ENCODE results near the gene ATP8A1. TPM values are rescaled to one million over a fixed set of nuclear protein-coding genes. Genes with fewer than 3 reads are reported as not detected.

Gene ATP8A1
- total and polyA plus RNA-seq, 2 donors from 2014 or later: 4.6 to 27.4 TPM

DNA sequence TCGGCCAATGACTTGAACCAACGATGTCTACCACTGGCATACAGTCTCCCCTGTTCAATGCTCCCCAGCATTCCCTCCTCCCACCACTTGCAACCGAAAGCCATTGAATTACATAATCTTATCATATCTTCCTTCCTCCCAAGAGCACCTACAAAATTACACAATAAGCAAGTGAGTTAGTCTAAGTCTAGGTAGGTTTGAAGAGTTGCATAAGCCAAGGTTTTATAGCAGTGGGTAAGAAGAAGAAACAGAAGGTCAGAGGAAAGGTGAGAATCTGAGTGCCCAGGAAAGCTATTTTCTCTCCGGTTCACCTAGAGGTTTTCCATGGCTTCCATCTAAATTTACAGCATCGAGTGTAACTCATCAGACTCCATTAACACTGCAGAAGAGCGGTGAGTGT is 40.3 kb downstream of the ATP8A1 start:
- Histone ChIP-seq H3K4me3 (ENCODE audit: low read length in 3 of 3) (no peak overlapping the region), H3K27me3 (ENCODE audit: control insufficient read depth, insufficient read depth, low read length) (no peaks in the 10 kb centered on the region), H3K9ac (ENCODE audit: low read length in 3 of 3) (no peak overlapping the region), H3K27ac (ENCODE audit: low read depth in 2 of 2, low read length in 2 of 2) (no peak overlapping the region), H3K36me3 (ENCODE audit: control insufficient read depth in 2 of 3, insufficient read depth in 3 of 3, low read length in 3 of 3) (no peaks in the 10 kb centered on the region), H3K9me3 (ENCODE audit: control insufficient read depth in 2 of 3, insufficient read depth in 1 of 3, low read length in 3 of 3) (no peaks in the 10 kb centered on the region), H3K4me1 (ENCODE audit: control insufficient read depth in 2 of 3, insufficient read depth in 2 of 3, low read depth in 1 of 3, low read length in 3 of 3) (no peaks in the 10 kb centered on the region)
- FAIRE-seq: no peak
- intact Hi-C loops (cut with DNase I): no loop called here
- TF ChIP-seq, protein P1, sequence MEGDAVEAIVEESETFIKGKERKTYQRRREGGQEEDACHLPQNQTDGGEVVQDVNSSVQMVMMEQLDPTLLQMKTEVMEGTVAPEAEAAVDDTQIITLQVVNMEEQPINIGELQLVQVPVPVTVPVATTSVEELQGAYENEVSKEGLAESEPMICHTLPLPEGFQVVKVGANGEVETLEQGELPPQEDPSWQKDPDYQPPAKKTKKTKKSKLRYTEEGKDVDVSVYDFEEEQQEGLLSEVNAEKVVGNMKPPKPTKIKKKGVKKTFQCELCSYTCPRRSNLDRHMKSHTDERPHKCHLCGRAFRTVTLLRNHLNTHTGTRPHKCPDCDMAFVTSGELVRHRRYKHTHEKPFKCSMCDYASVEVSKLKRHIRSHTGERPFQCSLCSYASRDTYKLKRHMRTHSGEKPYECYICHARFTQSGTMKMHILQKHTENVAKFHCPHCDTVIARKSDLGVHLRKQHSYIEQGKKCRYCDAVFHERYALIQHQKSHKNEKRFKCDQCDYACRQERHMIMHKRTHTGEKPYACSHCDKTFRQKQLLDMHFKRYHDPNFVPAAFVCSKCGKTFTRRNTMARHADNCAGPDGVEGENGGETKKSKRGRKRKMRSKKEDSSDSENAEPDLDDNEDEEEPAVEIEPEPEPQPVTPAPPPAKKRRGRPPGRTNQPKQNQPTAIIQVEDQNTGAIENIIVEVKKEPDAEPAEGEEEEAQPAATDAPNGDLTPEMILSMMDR (IDR thresholded peaks at IDR 0.05; ENCODE audit: borderline replicate concordance, extremely low read depth, insufficient read depth): no peak
- DNase-seq: no peak

GRCh38 chr4:42615131-42615763 is 41.7 kb downstream of the ATP8A1 start:
- H3K27ac ChIP-seq (ENCODE audit: low read depth in 2 of 2, low read length in 2 of 2): no peak overlapping the region
- TF ChIP-seq, protein P1 (IDR thresholded peaks at IDR 0.05; ENCODE audit: borderline replicate concordance, extremely low read depth, insufficient read depth): no peak
- H3K9me3 ChIP-seq (ENCODE audit: control insufficient read depth in 2 of 3, insufficient read depth in 1 of 3, low read length in 3 of 3): no peaks in the 10 kb centered on the region
- intact Hi-C loops (cut with DNase I): no loop called here
- DNase-seq (no peak), FAIRE-seq (no peak)
- H3K4me3 ChIP-seq (ENCODE audit: low read length in 3 of 3): no peak overlapping the region
- H3K36me3 ChIP-seq (ENCODE audit: control insufficient read depth in 2 of 3, insufficient read depth in 3 of 3, low read length in 3 of 3): peaks cover 0 to 3% (median 0%) of the 10 kb centered on the region in 3 donors
- H3K9ac ChIP-seq (ENCODE audit: low read length in 3 of 3): no peak overlapping the region
- H3K4me1 ChIP-seq (ENCODE audit: control insufficient read depth in 2 of 3, insufficient read depth in 2 of 3, low read depth in 1 of 3, low read length in 3 of 3): no peaks in the 10 kb centered on the region
- no peaks in the 10 kb centered on the region for H3K27me3 ChIP-seq (ENCODE audit: control insufficient read depth, insufficient read depth, low read length)

GRCh38 chr4:42612898-42613297 is 44.0 kb downstream of the ATP8A1 start:
- Histone ChIP-seq H3K27ac (ENCODE audit: low read depth in 2 of 2, low read length in 2 of 2) (no peak overlapping the region), H3K4me3 (ENCODE audit: low read length in 3 of 3) (no peak overlapping the region), H3K36me3 (ENCODE audit: control insufficient read depth in 2 of 3, insufficient read depth in 3 of 3, low read length in 3 of 3) (peaks cover 0 to 3% (median 0%) of the 10 kb centered on the region in 3 donors), H3K4me1 (ENCODE audit: control insufficient read depth in 2 of 3, insufficient read depth in 2 of 3, low read depth in 1 of 3, low read length in 3 of 3) (no peaks in the 10 kb centered on the region), H3K9ac (ENCODE audit: low read length in 3 of 3) (no peak overlapping the region), H3K9me3 (ENCODE audit: control insufficient read depth in 2 of 3, insufficient read depth in 1 of 3, low read length in 3 of 3) (no peaks in the 10 kb centered on the region), H3K27me3 (ENCODE audit: control insufficient read depth, insufficient read depth, low read length) (no peaks in the 10 kb centered on the region)
- FAIRE-seq (no peak), DNase-seq (no peak)
- TF ChIP-seq, protein P1 (IDR thresholded peaks at IDR 0.05; ENCODE audit: borderline replicate concordance, extremely low read depth, insufficient read depth): no peak
- intact Hi-C loops (cut with DNase I): no loop called here

DNA sequence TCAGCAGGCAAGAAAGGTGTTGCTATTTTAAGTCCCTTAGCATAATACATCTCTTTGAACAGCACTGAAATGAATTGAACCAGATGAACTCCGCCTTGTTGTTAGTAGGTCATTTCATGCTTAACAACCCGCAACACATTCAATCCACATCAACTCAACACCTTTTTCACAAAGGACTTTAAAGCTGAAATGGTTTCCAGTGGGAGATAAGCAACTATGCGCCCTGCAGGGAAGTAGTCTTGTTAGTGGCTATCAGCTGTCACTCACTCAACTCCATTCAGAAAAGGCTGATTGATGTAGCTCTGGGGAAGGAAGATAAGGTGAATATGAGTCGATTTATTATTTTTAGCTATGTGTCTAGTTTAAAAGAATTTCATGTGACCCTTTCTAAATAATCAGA is 46.0 kb downstream of the ATP8A1 start:
- H3K9me3 ChIP-seq (ENCODE audit: control insufficient read depth in 2 of 3, insufficient read depth in 1 of 3, low read length in 3 of 3): no peaks in the 10 kb centered on the region
- H3K9ac ChIP-seq (ENCODE audit: low read length in 3 of 3): no peak overlapping the region
- FAIRE-seq: no peak
- H3K36me3 ChIP-seq (ENCODE audit: control insufficient read depth in 2 of 3, insufficient read depth in 3 of 3, low read length in 3 of 3): peaks cover 0 to 3% (median 0%) of the 10 kb centered on the region in 3 donors
- intact Hi-C loops (cut with DNase I): no loop called here
- H3K4me3 ChIP-seq (ENCODE audit: low read length in 3 of 3): no peak overlapping the region
- no peaks in the 10 kb centered on the region for H3K27me3 ChIP-seq (ENCODE audit: control insufficient read depth, insufficient read depth, low read length)
- no peaks in the 10 kb centered on the region for H3K4me1 ChIP-seq (ENCODE audit: control insufficient read depth in 2 of 3, insufficient read depth in 2 of 3, low read depth in 1 of 3, low read length in 3 of 3)
- no peak overlapping the region for H3K27ac ChIP-seq (ENCODE audit: low read depth in 2 of 2, low read length in 2 of 2)
- TF ChIP-seq, protein P1 (IDR thresholded peaks at IDR 0.05; ENCODE audit: borderline replicate concordance, extremely low read depth, insufficient read depth): no peak
- peak in 1 of 5 donors; percentile 5 for DNase-seq
